DOHH2 (cell line): ENCODE results near the gene HHATL.

ENCODE experiments used
- EZH2phosphoT487 ChIP-seq: fragments of 200-600 bp; sonication (generic); IDR thresholded peaks from 2 replicates; pipeline ENCODE4 v1.6.1; 2017; ENCODE audit warnings: borderline replicate concordance, mild to moderate bottlenecking, antibody characterized with exemption, low read length, moderate library complexity, mixed read lengths
- TF ChIP-seq, protein P1 (sequence below): fragments of 200-600 bp; sonication (generic); IDR thresholded peaks from one replicate; pipeline ENCODE4 v1.5.1; 2014; ENCODE audit warnings: antibody characterized with exemption, mild to moderate bottlenecking, low read depth, low read length; ENCODE audit not compliant: poor library complexity, severe bottlenecking

DNA sequence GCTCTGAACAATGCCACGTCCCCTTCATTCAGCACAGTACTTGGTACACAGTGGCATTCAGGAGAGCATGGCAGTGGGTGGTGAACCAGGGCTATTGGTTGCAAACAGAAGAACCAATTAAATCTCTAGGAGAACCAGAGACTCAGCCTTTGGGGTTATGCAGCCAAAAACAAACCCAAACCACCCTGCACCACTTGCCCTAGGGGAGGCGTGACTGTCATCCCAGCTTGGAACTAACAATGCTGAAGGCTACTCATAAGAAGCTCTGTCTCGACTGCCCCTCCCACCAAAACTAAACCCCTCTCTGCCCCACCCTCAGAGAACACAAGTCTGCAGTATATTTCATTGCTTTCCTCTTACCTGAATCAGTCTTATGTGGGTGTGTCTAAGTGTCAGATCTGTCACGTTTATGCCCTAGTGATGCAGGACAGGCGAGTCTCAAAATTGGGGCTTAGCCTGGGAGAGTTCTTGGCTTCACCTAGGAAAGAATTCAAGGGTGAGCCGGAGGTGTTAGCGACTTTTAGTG is 32.5 kb downstream of the HHATL start:
- TF ChIP-seq, protein P1, sequence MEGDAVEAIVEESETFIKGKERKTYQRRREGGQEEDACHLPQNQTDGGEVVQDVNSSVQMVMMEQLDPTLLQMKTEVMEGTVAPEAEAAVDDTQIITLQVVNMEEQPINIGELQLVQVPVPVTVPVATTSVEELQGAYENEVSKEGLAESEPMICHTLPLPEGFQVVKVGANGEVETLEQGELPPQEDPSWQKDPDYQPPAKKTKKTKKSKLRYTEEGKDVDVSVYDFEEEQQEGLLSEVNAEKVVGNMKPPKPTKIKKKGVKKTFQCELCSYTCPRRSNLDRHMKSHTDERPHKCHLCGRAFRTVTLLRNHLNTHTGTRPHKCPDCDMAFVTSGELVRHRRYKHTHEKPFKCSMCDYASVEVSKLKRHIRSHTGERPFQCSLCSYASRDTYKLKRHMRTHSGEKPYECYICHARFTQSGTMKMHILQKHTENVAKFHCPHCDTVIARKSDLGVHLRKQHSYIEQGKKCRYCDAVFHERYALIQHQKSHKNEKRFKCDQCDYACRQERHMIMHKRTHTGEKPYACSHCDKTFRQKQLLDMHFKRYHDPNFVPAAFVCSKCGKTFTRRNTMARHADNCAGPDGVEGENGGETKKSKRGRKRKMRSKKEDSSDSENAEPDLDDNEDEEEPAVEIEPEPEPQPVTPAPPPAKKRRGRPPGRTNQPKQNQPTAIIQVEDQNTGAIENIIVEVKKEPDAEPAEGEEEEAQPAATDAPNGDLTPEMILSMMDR: no peak
- no peak for TF ChIP-seq EZH2phosphoT487
